Measurements from ENCODE around the gene SLC6A2.

Gene SLC6A2

DNA sequence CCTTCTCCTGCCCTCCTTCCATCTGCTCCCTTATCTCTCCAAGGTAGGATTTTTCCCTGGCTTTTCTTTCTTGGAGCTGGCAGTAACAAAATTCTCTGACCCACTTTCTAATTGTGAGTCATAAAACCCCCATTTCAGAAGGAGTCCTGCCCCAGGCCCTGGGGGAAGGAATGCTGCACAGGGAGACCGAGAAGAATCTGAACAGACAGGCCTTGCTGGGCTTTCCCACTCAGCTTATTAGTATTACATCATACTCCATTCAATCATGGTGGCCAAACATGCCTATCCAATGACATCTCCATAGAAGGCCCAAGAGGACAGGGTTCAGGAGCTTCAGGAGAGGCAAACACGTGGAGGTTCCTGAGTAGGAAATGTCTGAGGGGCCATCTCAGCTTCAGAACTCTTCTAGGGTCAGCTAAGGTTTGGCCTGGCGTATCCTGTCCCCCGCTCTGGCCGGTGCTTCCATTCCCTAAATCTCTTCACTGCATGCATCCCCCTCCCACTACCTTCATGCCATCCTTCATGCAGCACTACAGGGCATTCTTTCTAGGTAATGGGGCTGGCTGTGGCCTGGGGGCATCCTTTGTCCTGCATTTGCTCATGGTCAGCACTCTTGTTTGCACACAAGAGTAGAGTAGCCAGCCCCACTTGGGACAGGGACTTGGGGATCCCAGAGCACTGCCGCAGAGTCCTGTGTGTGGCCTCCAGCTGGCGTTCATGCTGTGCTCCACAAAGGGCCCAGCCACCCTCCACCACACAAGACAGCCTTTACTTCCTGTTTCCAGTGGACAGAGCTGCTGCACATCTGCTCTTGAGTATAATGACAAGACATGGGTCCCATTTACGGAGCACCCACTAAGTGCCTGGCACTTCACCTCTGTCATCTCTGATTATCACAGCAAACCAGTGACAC is 8.2 kb downstream of the SLC6A2 start:
- DNase-seq (ENCODE audit: low read depth) = no peak
- TF ChIP-seq, protein P1, sequence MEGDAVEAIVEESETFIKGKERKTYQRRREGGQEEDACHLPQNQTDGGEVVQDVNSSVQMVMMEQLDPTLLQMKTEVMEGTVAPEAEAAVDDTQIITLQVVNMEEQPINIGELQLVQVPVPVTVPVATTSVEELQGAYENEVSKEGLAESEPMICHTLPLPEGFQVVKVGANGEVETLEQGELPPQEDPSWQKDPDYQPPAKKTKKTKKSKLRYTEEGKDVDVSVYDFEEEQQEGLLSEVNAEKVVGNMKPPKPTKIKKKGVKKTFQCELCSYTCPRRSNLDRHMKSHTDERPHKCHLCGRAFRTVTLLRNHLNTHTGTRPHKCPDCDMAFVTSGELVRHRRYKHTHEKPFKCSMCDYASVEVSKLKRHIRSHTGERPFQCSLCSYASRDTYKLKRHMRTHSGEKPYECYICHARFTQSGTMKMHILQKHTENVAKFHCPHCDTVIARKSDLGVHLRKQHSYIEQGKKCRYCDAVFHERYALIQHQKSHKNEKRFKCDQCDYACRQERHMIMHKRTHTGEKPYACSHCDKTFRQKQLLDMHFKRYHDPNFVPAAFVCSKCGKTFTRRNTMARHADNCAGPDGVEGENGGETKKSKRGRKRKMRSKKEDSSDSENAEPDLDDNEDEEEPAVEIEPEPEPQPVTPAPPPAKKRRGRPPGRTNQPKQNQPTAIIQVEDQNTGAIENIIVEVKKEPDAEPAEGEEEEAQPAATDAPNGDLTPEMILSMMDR (IDR thresholded peaks at IDR 0.05; ENCODE audit: low read length, missing control alignments) = no peak
- H3K4me3 ChIP-seq (replicated peaks; ENCODE audit: low read depth, low read length) = no peak overlapping the region

DNA sequence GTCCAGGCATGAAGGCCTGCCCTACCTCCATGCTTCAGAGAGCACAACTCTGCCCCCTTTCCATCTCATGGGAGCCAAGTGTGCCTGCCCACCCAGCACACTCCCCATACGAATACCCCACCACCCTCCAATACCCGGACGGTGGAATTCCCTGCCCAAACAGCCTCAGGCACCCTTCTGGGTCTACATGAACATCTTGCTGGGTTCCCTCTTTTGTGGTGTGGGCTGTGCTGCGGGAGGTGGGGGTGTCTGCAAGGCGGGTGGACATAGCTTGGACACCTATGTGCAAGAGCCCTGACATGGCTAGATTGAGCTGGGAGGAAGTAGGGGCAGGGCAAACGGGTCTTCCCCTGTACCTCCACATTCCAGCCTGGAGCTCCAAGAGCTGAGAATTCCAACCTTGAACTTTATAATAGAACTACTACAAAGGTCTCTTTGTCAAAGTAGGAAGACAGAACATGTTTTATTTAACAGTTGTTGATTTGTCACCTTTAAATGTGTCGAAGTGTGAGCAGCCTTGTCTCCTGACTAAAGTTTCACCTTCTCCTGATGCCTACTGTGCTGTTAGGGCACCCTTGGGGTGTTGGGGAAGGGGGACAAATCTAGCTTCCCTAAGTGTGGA is 9.1 kb downstream of the SLC6A2 start:
- TF ChIP-seq, protein P1 (IDR thresholded peaks at IDR 0.05; ENCODE audit: low read length, missing control alignments) = no peak
- DNase-seq (ENCODE audit: low read depth) = no peak
- H3K4me3 ChIP-seq (replicated peaks; ENCODE audit: low read depth, low read length) = no peak overlapping the region

DNA sequence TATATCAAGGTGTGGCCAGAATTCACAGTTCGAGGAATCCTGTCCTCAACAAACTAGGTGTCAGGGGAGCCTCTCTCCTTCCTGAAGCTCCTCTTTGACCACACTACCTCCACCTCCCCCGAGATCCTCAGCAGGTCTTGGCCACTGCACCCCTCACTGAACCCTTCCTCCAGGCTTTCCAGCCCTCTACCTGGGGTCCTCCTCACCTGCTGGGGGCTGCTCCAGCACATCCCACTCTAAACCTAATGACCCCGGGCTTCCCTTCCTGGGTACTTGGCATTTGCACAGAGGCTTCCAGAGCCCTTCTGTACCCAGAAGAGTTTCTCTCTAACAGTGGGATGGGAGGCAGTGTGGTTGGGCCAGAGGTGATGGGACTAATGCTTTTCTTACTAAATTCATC is 9.7 kb downstream of the SLC6A2 start:
- no peak overlapping the region for H3K4me3 ChIP-seq (replicated peaks; ENCODE audit: low read depth, low read length)
- DNase-seq (ENCODE audit: low read depth) = no peak
- TF ChIP-seq, protein P1 (IDR thresholded peaks at IDR 0.05; ENCODE audit: low read length, missing control alignments) = no peak

DNA sequence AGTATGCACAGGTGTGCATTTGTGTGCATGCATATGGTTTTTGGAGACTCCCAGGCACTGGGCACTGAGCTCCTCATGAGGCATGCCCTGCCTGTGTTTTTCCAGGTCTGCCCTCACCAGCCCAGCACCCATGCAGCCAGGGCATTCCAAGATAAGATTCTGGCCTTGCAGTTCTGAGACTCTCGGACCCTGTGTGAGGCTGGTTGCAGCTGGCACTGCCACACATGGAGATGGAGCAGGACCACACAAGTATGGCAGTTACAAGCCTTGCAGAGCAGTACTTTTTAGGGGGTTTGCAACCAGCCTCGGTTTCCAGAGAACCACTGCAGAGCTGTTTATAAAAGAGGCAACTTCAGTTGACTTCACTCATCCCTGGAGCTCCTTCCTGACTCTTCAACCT is 10.2 kb downstream of the SLC6A2 start:
- no peak overlapping the region for H3K4me3 ChIP-seq (replicated peaks; ENCODE audit: low read depth, low read length)
- no peak for DNase-seq (ENCODE audit: low read depth)
- TF ChIP-seq, protein P1 (IDR thresholded peaks at IDR 0.05; ENCODE audit: low read length, missing control alignments) = no peak

DNA sequence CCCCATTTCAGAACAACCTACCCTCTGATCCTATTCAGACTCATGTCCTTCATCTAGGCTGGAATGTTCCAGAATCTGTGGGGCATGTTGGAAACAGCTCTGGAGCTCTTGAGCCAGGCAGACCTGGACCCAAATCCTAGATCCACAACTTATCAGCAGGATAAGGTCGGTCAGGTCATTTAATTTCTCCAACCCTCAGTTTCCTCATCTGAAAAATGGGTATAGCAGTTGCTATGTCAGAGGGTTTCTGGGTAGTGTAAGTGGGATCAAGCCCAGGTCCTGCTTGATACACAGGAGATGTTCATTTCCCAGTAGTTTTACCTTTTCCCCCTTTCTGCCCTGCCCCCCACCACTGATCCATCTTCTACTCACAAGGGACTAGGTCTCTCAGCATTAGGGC is 12.0 kb downstream of the SLC6A2 start:
- no peak overlapping the region for H3K4me3 ChIP-seq (replicated peaks; ENCODE audit: low read depth, low read length)
- TF ChIP-seq, protein P1 (IDR thresholded peaks at IDR 0.05; ENCODE audit: low read length, missing control alignments) = no peak
- no peak for DNase-seq (ENCODE audit: low read depth)

DNA sequence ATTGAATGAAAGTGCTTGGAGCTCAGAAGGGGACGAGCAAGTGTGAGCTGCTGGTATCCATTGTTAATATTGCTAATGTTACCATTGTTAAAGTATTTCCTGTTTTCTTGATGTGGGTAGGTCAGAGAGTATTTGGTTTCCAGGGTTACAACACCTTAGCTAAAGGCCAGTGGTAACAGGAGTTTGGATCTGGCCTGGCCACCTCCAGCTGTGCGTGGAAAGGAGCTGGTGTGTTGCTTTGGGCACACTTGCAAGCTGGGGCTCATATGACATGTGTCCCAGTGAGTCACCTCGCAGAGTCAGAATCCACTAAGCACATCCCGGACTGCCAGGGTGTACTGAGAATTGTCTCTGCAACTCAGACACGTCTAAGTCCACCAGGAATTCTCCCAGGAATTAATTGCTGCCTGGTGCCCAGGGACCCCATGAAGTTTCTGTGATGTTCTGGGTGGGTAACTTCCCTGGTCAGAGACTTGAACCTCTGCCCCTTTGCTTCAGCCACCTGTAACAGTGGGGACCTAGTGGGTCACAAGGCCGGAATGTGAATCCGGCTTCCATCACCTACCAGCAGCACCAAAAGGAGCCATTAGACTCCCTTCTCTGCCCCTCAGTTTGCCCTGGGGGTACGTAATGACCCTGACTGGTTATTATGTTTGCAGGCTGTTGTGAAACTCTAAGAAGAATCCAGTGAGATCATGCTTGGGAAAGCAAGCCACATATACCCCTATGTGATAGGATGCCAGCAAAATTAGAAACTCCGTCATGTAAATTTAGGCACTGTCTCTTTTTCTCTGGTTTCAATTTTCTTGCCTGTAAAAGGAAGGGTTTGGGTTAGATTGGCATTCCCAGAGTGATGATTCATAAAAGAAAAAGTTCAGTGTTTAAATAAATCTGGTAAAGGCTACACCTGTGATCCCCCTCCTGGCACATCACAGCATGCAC is 12.8 kb downstream of the SLC6A2 start:
- no peak overlapping the region for H3K4me3 ChIP-seq (replicated peaks; ENCODE audit: low read depth, low read length)
- peak; percentile 31 for DNase-seq (ENCODE audit: low read depth)

More for the DNA sequence above, 12.8 kb downstream of the SLC6A2 start:
- TF ChIP-seq, protein P1 (IDR thresholded peaks at IDR 0.05; ENCODE audit: low read length, missing control alignments) = no peak
